Neural cell (in vitro differentiated cells): Measurements from ENCODE around the gene LPIN1. TPM values are rescaled to one million over a fixed set of nuclear protein-coding genes. Genes with fewer than 3 reads are reported as not detected.

Experiments used
- H2AFZ ChIP-seq: fragments of 200-600, 300-800 bp; sonication (generic), shearing (Covaris generic); 2 replicates; pipeline ENCODE4 v1.6.0; 2014; ENCODE audit warnings: low read depth, mild to moderate bottlenecking, antibody characterized with exemption, low read length, moderate library complexity
- H3F3A ChIP-seq: fragments of 200-600 bp; shearing (Covaris generic); 2 replicates; pipeline ENCODE4 v1.6.1; 2016; ENCODE audit warnings: mild to moderate bottlenecking, moderate library complexity, mixed read lengths, antibody characterized with exemption, low read length; ENCODE audit not compliant: insufficient read depth, poor library complexity, severe bottlenecking
- H3K27ac ChIP-seq: fragments of 200-600, 300-800 bp; sonication (generic), shearing (Covaris generic); 2 replicates; pipeline ENCODE4 v1.5.1; 2014; ENCODE audit warnings: mild to moderate bottlenecking, low read length, moderate library complexity
- H3K27me3 ChIP-seq: fragments of 300-800, 200-600 bp; sonication (generic), shearing (Covaris generic); 2 replicates; pipeline ENCODE4 v1.6.0; 2014; ENCODE audit warnings: mild to moderate bottlenecking, low read depth, low read length, moderate library complexity; ENCODE audit not compliant: insufficient read depth
- H3K36me3 ChIP-seq: fragments of 300-800, 200-600 bp; sonication (generic), shearing (Covaris generic); 2 replicates; pipeline ENCODE4 v1.5.1; 2014; ENCODE audit warnings: mild to moderate bottlenecking, antibody characterized with exemption, low read length, moderate library complexity; ENCODE audit not compliant: insufficient read depth
- H3K4me2 ChIP-seq: fragments of 300-800, 200-600 bp; sonication (generic), shearing (Covaris generic); 2 replicates; pipeline ENCODE4 v1.6.0; 2014; ENCODE audit warnings: mild to moderate bottlenecking, low read length
- H3K4me3 ChIP-seq: fragments of 300-800, 200-600 bp; sonication (generic), shearing (Covaris generic); 2 replicates; pipeline ENCODE4 v1.5.1; 2014; ENCODE audit warnings: mild to moderate bottlenecking, low read length, moderate library complexity
- H3K79me2 ChIP-seq: fragments of 200-600 bp; shearing (Covaris generic); replicated peaks from 2 replicates; pipeline ENCODE4 v1.6.0; 2014; ENCODE audit warnings: mild to moderate bottlenecking, low read length, moderate library complexity; ENCODE audit not compliant: insufficient read depth
- H3K9ac ChIP-seq: fragments of 300-800, 200-600 bp; sonication (generic), shearing (Covaris generic); 2 replicates; pipeline ENCODE4 v1.6.1; 2016; ENCODE audit warnings: mild to moderate bottlenecking, low read length, mixed read lengths
- H3K9me2 ChIP-seq: fragments of 200-600 bp; shearing (Covaris generic); 2 replicates; pipeline ENCODE4 v1.6.1; 2016; ENCODE audit warnings: mild to moderate bottlenecking, low read length, mixed read lengths; ENCODE audit not compliant: insufficient read depth
- H3K9me3 ChIP-seq: fragments of 200-600, 300-800 bp; sonication (generic), shearing (Covaris generic); 2 replicates; pipeline ENCODE4 v1.6.1; 2016; ENCODE audit warnings: mild to moderate bottlenecking, mixed run types, low read length, moderate library complexity, mixed read lengths
- H4K20me1 ChIP-seq: fragments of 200-600 bp; shearing (Covaris generic); 2 replicates; pipeline ENCODE4 v1.6.1; 2016; ENCODE audit warnings: mild to moderate bottlenecking, mixed run types; ENCODE audit not compliant: insufficient read depth
- EP300 ChIP-seq: fragments of 450-650 bp; conservative IDR thresholded peaks from 2 replicates; pipeline ENCODE4 v1.6.1; 2014; ENCODE audit warnings: antibody characterized with exemption, mild to moderate bottlenecking, moderate library complexity; ENCODE audit not compliant: poor library complexity, severe bottlenecking
- EZH2 ChIP-seq: fragments of 200-600, 300-800 bp; shearing (Covaris generic), sonication (generic); IDR thresholded peaks from 2 replicates; pipeline ENCODE4 v1.6.1; 2014; ENCODE audit warnings: antibody characterized with exemption, low read length, borderline replicate concordance, mild to moderate bottlenecking; ENCODE audit not compliant: insufficient read depth, poor library complexity, severe bottlenecking
- MXI1 ChIP-seq: fragments of 450-650 bp; conservative IDR thresholded peaks from 2 replicates; pipeline ENCODE4 v1.6.1; 2014; ENCODE audit warnings: antibody characterized with exemption, mild to moderate bottlenecking; ENCODE audit not compliant: poor library complexity, severe bottlenecking
- POLR2AphosphoS5 ChIP-seq: IDR thresholded peaks from 2 replicates; pipeline ENCODE4 v1.6.1; 2012
- RAD21 ChIP-seq: fragments of 450-650 bp; conservative IDR thresholded peaks from 2 replicates; pipeline ENCODE4 v1.6.1; 2014; ENCODE audit warnings: antibody characterized with exemption, mild to moderate bottlenecking, moderate library complexity
- REST ChIP-seq: IDR thresholded peaks from 2 replicates; pipeline ENCODE4 v1.6.1; 2012; ENCODE audit warnings: borderline replicate concordance
- SMC3 ChIP-seq: fragments of 450-650 bp; conservative IDR thresholded peaks from 2 replicates; pipeline ENCODE4 v1.6.1; 2014; ENCODE audit warnings: antibody characterized with exemption, mild to moderate bottlenecking, moderate library complexity; ENCODE audit not compliant: poor library complexity
- TAF1 ChIP-seq: IDR thresholded peaks from 2 replicates; pipeline ENCODE4 v1.6.1; 2012; ENCODE audit warnings: low read depth
- polyA plus RNA-seq: library from polyadenylated mRNA; depleted of rRNA; stranded (reverse); fragments of >200 nt; gene quantifications from 2 replicates; pipeline ENCODE4 v1.2.3, GENCODE V29; 2014
- TF ChIP-seq, protein P1 (sequence below): fragments of 450-650 bp; IDR thresholded peaks from 2 replicates; pipeline ENCODE4 v1.5.1; 2014; ENCODE audit warnings: antibody characterized with exemption, mild to moderate bottlenecking, moderate library complexity; ENCODE audit not compliant: poor library complexity, severe bottlenecking

LPIN1 gene
- polyA plus RNA-seq, 1 donor from 2014 or later: 47.5 TPM

GRCh38 chr2:11869391-11869991, 123.1 kb downstream of the LPIN1 start:
- Histone ChIP-seq H3K4me2 (no peak overlapping the region), H2AFZ (no peak overlapping the region), H3K9me3 (no peaks in the 10 kb centered on the region), H3K9me2 (no peaks in the 10 kb centered on the region), H3K27me3 (no peaks in the 10 kb centered on the region), H3K36me3 (no peaks in the 10 kb centered on the region), H3K27ac (no peak overlapping the region), H3K79me2 (no peaks in the 10 kb centered on the region), H3K4me3 (no peak overlapping the region), H3F3A (no peaks in the 10 kb centered on the region), H4K20me1 (no peaks in the 10 kb centered on the region), H3K9ac (no peak overlapping the region)
- TF ChIP-seq TAF1 (no peak), SMC3 (no peak), POLR2AphosphoS5 (no peak), RAD21 (no peak), MXI1 (no peak), EZH2 (no peak), EP300 (no peak), REST (no peak)
- TF ChIP-seq, protein P1, sequence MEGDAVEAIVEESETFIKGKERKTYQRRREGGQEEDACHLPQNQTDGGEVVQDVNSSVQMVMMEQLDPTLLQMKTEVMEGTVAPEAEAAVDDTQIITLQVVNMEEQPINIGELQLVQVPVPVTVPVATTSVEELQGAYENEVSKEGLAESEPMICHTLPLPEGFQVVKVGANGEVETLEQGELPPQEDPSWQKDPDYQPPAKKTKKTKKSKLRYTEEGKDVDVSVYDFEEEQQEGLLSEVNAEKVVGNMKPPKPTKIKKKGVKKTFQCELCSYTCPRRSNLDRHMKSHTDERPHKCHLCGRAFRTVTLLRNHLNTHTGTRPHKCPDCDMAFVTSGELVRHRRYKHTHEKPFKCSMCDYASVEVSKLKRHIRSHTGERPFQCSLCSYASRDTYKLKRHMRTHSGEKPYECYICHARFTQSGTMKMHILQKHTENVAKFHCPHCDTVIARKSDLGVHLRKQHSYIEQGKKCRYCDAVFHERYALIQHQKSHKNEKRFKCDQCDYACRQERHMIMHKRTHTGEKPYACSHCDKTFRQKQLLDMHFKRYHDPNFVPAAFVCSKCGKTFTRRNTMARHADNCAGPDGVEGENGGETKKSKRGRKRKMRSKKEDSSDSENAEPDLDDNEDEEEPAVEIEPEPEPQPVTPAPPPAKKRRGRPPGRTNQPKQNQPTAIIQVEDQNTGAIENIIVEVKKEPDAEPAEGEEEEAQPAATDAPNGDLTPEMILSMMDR: no peak

GRCh38 chr2:11870064-11870463, 123.6 kb downstream of the LPIN1 start:
- Histone ChIP-seq H3K9me3 (no peaks in the 10 kb centered on the region), H2AFZ (no peak overlapping the region), H3K79me2 (no peaks in the 10 kb centered on the region), H3K9me2 (no peaks in the 10 kb centered on the region), H3K27me3 (no peaks in the 10 kb centered on the region), H3K9ac (no peak overlapping the region), H3F3A (no peaks in the 10 kb centered on the region), H3K4me3 (no peak overlapping the region), H4K20me1 (no peaks in the 10 kb centered on the region), H3K27ac (no peak overlapping the region), H3K36me3 (no peaks in the 10 kb centered on the region), H3K4me2 (no peak overlapping the region)
- TF ChIP-seq SMC3 (no peak), EP300 (no peak), EZH2 (no peak), RAD21 (no peak), REST (no peak), TAF1 (no peak), POLR2AphosphoS5 (no peak), MXI1 (no peak)
- TF ChIP-seq, protein P1: no peak
